Stimulated activated memory B cell treated with anti-CD40 and anti-IgM and Interleukin-4, amounts not matched to agents 10 μg/mL and 1 μg/mL and 100 μg/mL, for 72 hours (primary cell): ENCODE results near the gene MFRP.

Source experiments
- ATAC-seq: fragments of 150-1000 bp; cut with Tn5 transposase; 2 replicates; pipeline ENCODE4 v1.10.0; 2021
- H3K27ac Mint-ChIP-seq: one replicate; pipeline ENCODE4 v1.8.0; 2022; ENCODE audit warnings: mild to moderate bottlenecking, mixed read lengths
- H3K27me3 Mint-ChIP-seq: one replicate; pipeline ENCODE4 v1.8.0; 2022; ENCODE audit warnings: mixed read lengths
- H3K36me3 Mint-ChIP-seq: one replicate; pipeline ENCODE4 v1.8.0; 2022; ENCODE audit warnings: mixed read lengths
- H3K4me1 Mint-ChIP-seq: one replicate; pipeline ENCODE4 v1.8.0; 2022; ENCODE audit warnings: mixed read lengths
- H3K4me3 Mint-ChIP-seq: one replicate; pipeline ENCODE4 v1.8.0; 2022; ENCODE audit warnings: mild to moderate bottlenecking, moderate library complexity, mixed read lengths
- H3K9me3 Mint-ChIP-seq: one replicate; pipeline ENCODE4 v1.8.0; 2022; ENCODE audit warnings: mixed read lengths

MFRP gene

GRCh38 chr11:119309411-119309810 is 37.1 kb downstream of the MFRP start:
- no peak overlapping the region for H3K27ac Mint-ChIP-seq
- no peaks in the 10 kb centered on the region for H3K9me3 Mint-ChIP-seq
- ATAC-seq: no peak
- peaks cover 23% of the 10 kb centered on the region for H3K36me3 Mint-ChIP-seq
- H3K4me3 Mint-ChIP-seq: no peak overlapping the region
- H3K27me3 Mint-ChIP-seq: peaks cover 13% of the 10 kb centered on the region
- H3K4me1 Mint-ChIP-seq: no peaks in the 10 kb centered on the region

GRCh38 chr11:119307974-119308373 is 38.5 kb downstream of the MFRP start:
- Mint-ChIP-seq H3K36me3 (peaks cover 37% of the 10 kb centered on the region), H3K9me3 (no peaks in the 10 kb centered on the region), H3K4me3 (no peak overlapping the region), H3K27me3 (peaks cover 8% of the 10 kb centered on the region), H3K4me1 (no peaks in the 10 kb centered on the region), H3K27ac (no peak overlapping the region)
- ATAC-seq: no peak

- no peak overlapping the region for H3K27ac Mint-ChIP-seq
- no peak for ATAC-seq
- H3K9me3 Mint-ChIP-seq: no peaks in the 10 kb centered on the region
- peaks cover 2% of the 10 kb centered on the region for H3K27me3 Mint-ChIP-seq
- H3K4me1 Mint-ChIP-seq: no peaks in the 10 kb centered on the region
- H3K36me3 Mint-ChIP-seq: peaks cover 45% of the 10 kb centered on the region
- H3K4me3 Mint-ChIP-seq: no peak overlapping the region
Observed at GRCh38 chr11:119307219-119307618, 39.3 kb downstream of the MFRP start.

- Mint-ChIP-seq H3K27me3 (no peaks in the 10 kb centered on the region), H3K4me3 (no peak overlapping the region), H3K36me3 (peaks cover 53% of the 10 kb centered on the region), H3K4me1 (no peaks in the 10 kb centered on the region), H3K27ac (no peak overlapping the region), H3K9me3 (no peaks in the 10 kb centered on the region)
- ATAC-seq: no peak
Observed at GRCh38 chr11:119306373-119306890, 40.1 kb downstream of the MFRP start.

- Mint-ChIP-seq H3K27ac (no peak overlapping the region), H3K4me3 (no peak overlapping the region), H3K36me3 (peaks cover 59% of the 10 kb centered on the region), H3K9me3 (no peaks in the 10 kb centered on the region), H3K4me1 (no peaks in the 10 kb centered on the region), H3K27me3 (no peaks in the 10 kb centered on the region)
- ATAC-seq: no peak
Observed at GRCh38 chr11:119305556-119306372, 40.7 kb downstream of the MFRP start.

GRCh38 chr11:119303227-119303718 is 43.2 kb downstream of the MFRP start:
- Mint-ChIP-seq H3K4me1 (no peaks in the 10 kb centered on the region), H3K36me3 (peaks cover 62% of the 10 kb centered on the region), H3K4me3 (no peak overlapping the region), H3K27me3 (no peaks in the 10 kb centered on the region), H3K9me3 (no peaks in the 10 kb centered on the region), H3K27ac (no peak overlapping the region)
- no peak for ATAC-seq

GRCh38 chr11:119300198-119300964 is 46.1 kb downstream of the MFRP start:
- H3K36me3 Mint-ChIP-seq: peaks cover 73% of the 10 kb centered on the region
- H3K27me3 Mint-ChIP-seq: no peaks in the 10 kb centered on the region
- no peaks in the 10 kb centered on the region for H3K9me3 Mint-ChIP-seq
- no peak overlapping the region for H3K27ac Mint-ChIP-seq
- H3K4me3 Mint-ChIP-seq: no peak overlapping the region
- H3K4me1 Mint-ChIP-seq: no peaks in the 10 kb centered on the region
- ATAC-seq: no peak

GRCh38 chr11:119299416-119299815 is 47.1 kb downstream of the MFRP start:
- H3K36me3 Mint-ChIP-seq: peaks cover 67% of the 10 kb centered on the region
- no peak overlapping the region for H3K27ac Mint-ChIP-seq
- no peaks in the 10 kb centered on the region for H3K9me3 Mint-ChIP-seq
- ATAC-seq: no peak
- no peak overlapping the region for H3K4me3 Mint-ChIP-seq
- H3K4me1 Mint-ChIP-seq: no peaks in the 10 kb centered on the region
- no peaks in the 10 kb centered on the region for H3K27me3 Mint-ChIP-seq

GRCh38 chr11:119298726-119299125 is 47.8 kb downstream of the MFRP start:
- no peaks in the 10 kb centered on the region for H3K4me1 Mint-ChIP-seq
- no peak overlapping the region for H3K27ac Mint-ChIP-seq
- no peak overlapping the region for H3K4me3 Mint-ChIP-seq
- no peaks in the 10 kb centered on the region for H3K27me3 Mint-ChIP-seq
- no peaks in the 10 kb centered on the region for H3K9me3 Mint-ChIP-seq
- ATAC-seq: no peak
- peaks cover 60% of the 10 kb centered on the region for H3K36me3 Mint-ChIP-seq

GRCh38 chr11:119297938-119298337 is 48.6 kb downstream of the MFRP start:
- Mint-ChIP-seq H3K36me3 (peaks cover 52% of the 10 kb centered on the region), H3K4me1 (no peaks in the 10 kb centered on the region), H3K4me3 (no peak overlapping the region), H3K9me3 (no peaks in the 10 kb centered on the region), H3K27ac (no peak overlapping the region), H3K27me3 (no peaks in the 10 kb centered on the region)
- no peak for ATAC-seq

- H3K36me3 Mint-ChIP-seq: peaks cover 50% of the 10 kb centered on the region
- no peak overlapping the region for H3K4me3 Mint-ChIP-seq
- H3K27ac Mint-ChIP-seq: no peak overlapping the region
- no peaks in the 10 kb centered on the region for H3K4me1 Mint-ChIP-seq
- no peak for ATAC-seq
- no peaks in the 10 kb centered on the region for H3K9me3 Mint-ChIP-seq
- no peaks in the 10 kb centered on the region for H3K27me3 Mint-ChIP-seq
Observed at GRCh38 chr11:119295178-119295577, 51.3 kb downstream of the MFRP start.

- Mint-ChIP-seq H3K36me3 (peaks cover 43% of the 10 kb centered on the region), H3K4me1 (no peaks in the 10 kb centered on the region), H3K9me3 (no peaks in the 10 kb centered on the region), H3K27ac (no peak overlapping the region), H3K27me3 (no peaks in the 10 kb centered on the region), H3K4me3 (no peak overlapping the region)
- ATAC-seq: no peak
Observed at GRCh38 chr11:119293461-119293860, 53.0 kb downstream of the MFRP start.

- H3K4me3 Mint-ChIP-seq: no peak overlapping the region
- H3K4me1 Mint-ChIP-seq: no peaks in the 10 kb centered on the region
- H3K27me3 Mint-ChIP-seq: no peaks in the 10 kb centered on the region
- peaks cover 49% of the 10 kb centered on the region for H3K36me3 Mint-ChIP-seq
- no peak for ATAC-seq
- no peaks in the 10 kb centered on the region for H3K9me3 Mint-ChIP-seq
- no peak overlapping the region for H3K27ac Mint-ChIP-seq
Observed at GRCh38 chr11:119290894-119291497, 55.5 kb downstream of the MFRP start.
